RWPE2 (cell line): ENCODE measurements around the gene FH.

Source experiments
- ATAC-seq: fragments of 200-7000 bp; cut with Tn5 transposase; 3 replicates; pipeline ENCODE4 v1.9.1; 2021; ENCODE audit warnings: low read depth
- DNase-seq: peaks from one replicate; pipeline ENCODE4 v3.0.0-alpha.2; 2020; ENCODE audit warnings: low spot score
- H3K27ac ChIP-seq: fragments of 450-650 bp; 2 replicates; pipeline ENCODE4 v1.5.1; 2017; ENCODE audit warnings: mild to moderate bottlenecking; ENCODE audit not compliant: poor library complexity, severe bottlenecking
- H3K27me3 ChIP-seq: fragments of 250-450 bp; sonication (Bioruptor Pico); 2 replicates; pipeline ENCODE4 v1.5.1; 2021; ENCODE audit warnings: mild to moderate bottlenecking, moderate library complexity; ENCODE audit not compliant: insufficient read depth, poor library complexity, severe bottlenecking
- H3K36me3 ChIP-seq: fragments of 250-450 bp; sonication (Bioruptor Pico); 2 replicates; pipeline ENCODE4 v1.5.1; 2020; ENCODE audit warnings: low read depth, mild to moderate bottlenecking, moderate library complexity
- H3K4me1 ChIP-seq: fragments of 250-450 bp; sonication (Bioruptor Pico); 2 replicates; pipeline ENCODE4 v1.5.1; 2021; ENCODE audit warnings: mild to moderate bottlenecking, moderate library complexity; ENCODE audit not compliant: insufficient read depth, poor library complexity, severe bottlenecking
- H3K4me3 ChIP-seq: fragments of 250-450 bp; sonication (Bioruptor Pico); 2 replicates; pipeline ENCODE4 v1.5.1; 2021; ENCODE audit warnings: mild to moderate bottlenecking, moderate library complexity; ENCODE audit not compliant: severe bottlenecking
- H3K9me3 ChIP-seq: fragments of 250-450 bp; sonication (Bioruptor Pico); 2 replicates; pipeline ENCODE4 v1.5.1; 2021; ENCODE audit warnings: mild to moderate bottlenecking, moderate library complexity; ENCODE audit not compliant: severe bottlenecking
- TF ChIP-seq, protein P1 (sequence below): fragments of 450-650 bp; IDR thresholded peaks from one replicate; pipeline ENCODE4 v1.5.1; 2017; ENCODE audit warnings: mild to moderate bottlenecking, moderate library complexity; ENCODE audit not compliant: poor library complexity, severe bottlenecking

FH gene

DNA sequence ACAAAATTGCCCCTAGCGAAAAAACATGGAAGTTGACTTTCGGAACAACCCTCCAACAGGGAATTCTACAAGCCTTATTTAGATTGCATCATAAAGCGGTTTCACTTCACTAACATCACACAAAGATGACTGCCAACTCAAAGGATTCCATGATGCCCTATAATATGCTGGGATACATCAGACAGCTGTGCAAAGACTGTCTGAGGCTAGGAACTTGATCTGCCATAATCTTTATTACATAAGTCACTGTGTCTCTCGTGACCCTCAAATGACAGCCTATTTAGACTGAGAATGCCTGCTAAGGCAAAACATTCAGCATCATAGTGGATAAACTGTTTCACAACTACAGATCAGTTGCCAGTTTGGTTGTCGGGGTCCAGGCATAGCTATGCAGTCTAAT is 23.8 kb downstream of the FH start:
- H3K4me3 ChIP-seq = no peak overlapping the region
- no peaks in the 10 kb centered on the region for H3K9me3 ChIP-seq
- TF ChIP-seq, protein P1, sequence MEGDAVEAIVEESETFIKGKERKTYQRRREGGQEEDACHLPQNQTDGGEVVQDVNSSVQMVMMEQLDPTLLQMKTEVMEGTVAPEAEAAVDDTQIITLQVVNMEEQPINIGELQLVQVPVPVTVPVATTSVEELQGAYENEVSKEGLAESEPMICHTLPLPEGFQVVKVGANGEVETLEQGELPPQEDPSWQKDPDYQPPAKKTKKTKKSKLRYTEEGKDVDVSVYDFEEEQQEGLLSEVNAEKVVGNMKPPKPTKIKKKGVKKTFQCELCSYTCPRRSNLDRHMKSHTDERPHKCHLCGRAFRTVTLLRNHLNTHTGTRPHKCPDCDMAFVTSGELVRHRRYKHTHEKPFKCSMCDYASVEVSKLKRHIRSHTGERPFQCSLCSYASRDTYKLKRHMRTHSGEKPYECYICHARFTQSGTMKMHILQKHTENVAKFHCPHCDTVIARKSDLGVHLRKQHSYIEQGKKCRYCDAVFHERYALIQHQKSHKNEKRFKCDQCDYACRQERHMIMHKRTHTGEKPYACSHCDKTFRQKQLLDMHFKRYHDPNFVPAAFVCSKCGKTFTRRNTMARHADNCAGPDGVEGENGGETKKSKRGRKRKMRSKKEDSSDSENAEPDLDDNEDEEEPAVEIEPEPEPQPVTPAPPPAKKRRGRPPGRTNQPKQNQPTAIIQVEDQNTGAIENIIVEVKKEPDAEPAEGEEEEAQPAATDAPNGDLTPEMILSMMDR = no peak
- DNase-seq = no peak
- no peak for ATAC-seq
- no peaks in the 10 kb centered on the region for H3K4me1 ChIP-seq
- no peaks in the 10 kb centered on the region for H3K27me3 ChIP-seq
- no peak overlapping the region for H3K27ac ChIP-seq
- H3K36me3 ChIP-seq = peaks cover 35% of the 10 kb centered on the region

GRCh38 chr1:241488739-241489138 is 30.8 kb downstream of the FH start:
- no peak for DNase-seq

GRCh38 chr1:241485554-241485992 is 34.0 kb downstream of the FH start:
- ATAC-seq (no peak), DNase-seq (no peak)
- H3K9me3 ChIP-seq = no peaks in the 10 kb centered on the region
- TF ChIP-seq, protein P1 = peak; percentile 46
- H3K4me1 ChIP-seq = peaks cover 16% of the 10 kb centered on the region
- no peak overlapping the region for H3K27ac ChIP-seq
- no peaks in the 10 kb centered on the region for H3K36me3 ChIP-seq
- no peaks in the 10 kb centered on the region for H3K27me3 ChIP-seq
- no peak overlapping the region for H3K4me3 ChIP-seq

More at GRCh38 chr1:241488739-241489138, 30.8 kb downstream of the FH start:
- Histone ChIP-seq H3K27me3 (no peaks in the 10 kb centered on the region), H3K4me3 (no peak overlapping the region), H3K27ac (no peak overlapping the region), H3K9me3 (no peaks in the 10 kb centered on the region), H3K4me1 (no peaks in the 10 kb centered on the region), H3K36me3 (no peaks in the 10 kb centered on the region)
- TF ChIP-seq, protein P1 = no peak
- no peak for ATAC-seq

GRCh38 chr1:241485145-241485544 is 34.4 kb downstream of the FH start:
- ATAC-seq = no peak
- H3K27me3 ChIP-seq = no peaks in the 10 kb centered on the region

DNA sequence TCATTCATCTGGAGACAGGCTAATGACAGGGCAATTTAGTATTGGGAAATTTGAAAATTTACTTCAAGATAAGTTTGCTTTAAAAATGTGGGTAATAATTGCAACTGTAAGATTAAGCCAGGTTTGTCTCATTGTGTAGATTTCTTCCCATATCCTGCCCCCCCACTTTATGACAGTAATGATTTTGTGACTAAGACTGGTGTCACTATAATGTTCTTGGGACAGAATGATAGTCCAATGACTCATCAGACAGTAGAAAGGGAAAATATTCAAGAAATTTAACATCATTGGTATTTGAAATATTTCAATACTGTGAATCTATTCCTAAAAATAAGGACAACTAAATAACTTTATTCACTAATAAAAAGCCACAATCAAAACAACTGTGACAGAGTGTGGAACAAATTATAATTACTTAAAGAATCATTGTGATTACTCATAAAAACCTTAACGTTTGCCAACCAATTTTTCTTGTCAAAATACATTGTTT is 36.7 kb downstream of the FH start:
- peaks cover 16% of the 10 kb centered on the region for H3K4me1 ChIP-seq
- no peak overlapping the region for H3K4me3 ChIP-seq
- peak overlapping the region; percentile 82 for H3K27ac ChIP-seq
- no peaks in the 10 kb centered on the region for H3K9me3 ChIP-seq
- TF ChIP-seq, protein P1 = no peak
- no peak for DNase-seq
- H3K27me3 ChIP-seq = no peaks in the 10 kb centered on the region
- no peaks in the 10 kb centered on the region for H3K36me3 ChIP-seq
- ATAC-seq = peak; percentile 66; the same call in 2 of the 3 replicates

More at GRCh38 chr1:241485145-241485544, 34.4 kb downstream of the FH start:
- peaks cover 16% of the 10 kb centered on the region for H3K4me1 ChIP-seq
- TF ChIP-seq, protein P1 = no peak
- no peak for DNase-seq
- no peak overlapping the region for H3K27ac ChIP-seq
- no peaks in the 10 kb centered on the region for H3K36me3 ChIP-seq
- H3K4me3 ChIP-seq = no peak overlapping the region
- no peaks in the 10 kb centered on the region for H3K9me3 ChIP-seq
